ENCODE results near the gene HLTF.

The HLTF gene

GRCh38 chr3:149020196-149020838 is 66.0 kb downstream of the HLTF start:
- in situ Hi-C loops (cut with MboI; ENCODE audit: low sequenced_read_pairs): no loop called here

- in situ Hi-C loops (cut with MboI; ENCODE audit: low sequenced_read_pairs): no loop called here
Observed at GRCh38 chr3:149019580-149019979, 66.8 kb downstream of the HLTF start.

- in situ Hi-C loops (cut with MboI; ENCODE audit: low sequenced_read_pairs): no loop called here
Observed at GRCh38 chr3:149018247-149018646, 68.1 kb downstream of the HLTF start.

GRCh38 chr3:149016669-149017541 is 69.4 kb downstream of the HLTF start:
- in situ Hi-C loops (cut with MboI; ENCODE audit: low sequenced_read_pairs): no loop called here

GRCh38 chr3:149016242-149016641 is 70.1 kb downstream of the HLTF start:
- in situ Hi-C loops (cut with MboI; ENCODE audit: low sequenced_read_pairs): no loop called here

GRCh38 chr3:149015393-149015792 is 70.9 kb downstream of the HLTF start:
- in situ Hi-C loops (cut with MboI; ENCODE audit: low sequenced_read_pairs): no loop called here

GRCh38 chr3:149013726-149014125 is 72.6 kb downstream of the HLTF start:
- in situ Hi-C loops (cut with MboI; ENCODE audit: low sequenced_read_pairs): no loop called here

GRCh38 chr3:149011676-149012075 is 74.7 kb downstream of the HLTF start:
- in situ Hi-C loops (cut with MboI; ENCODE audit: low sequenced_read_pairs): no loop called here

- in situ Hi-C loops (cut with MboI; ENCODE audit: low sequenced_read_pairs): no loop called here
Observed at GRCh38 chr3:149010966-149011365, 75.4 kb downstream of the HLTF start.

GRCh38 chr3:149010504-149010951 is 75.8 kb downstream of the HLTF start:
- in situ Hi-C loops (cut with MboI; ENCODE audit: low sequenced_read_pairs): no loop called here

GRCh38 chr3:149009732-149010131 is 76.6 kb downstream of the HLTF start:
- in situ Hi-C loops (cut with MboI; ENCODE audit: low sequenced_read_pairs): no loop called here

- in situ Hi-C loops (cut with MboI; ENCODE audit: low sequenced_read_pairs): no loop called here
Observed at GRCh38 chr3:149007567-149008257, 78.6 kb downstream of the HLTF start.

- in situ Hi-C loops (cut with MboI; ENCODE audit: low sequenced_read_pairs): no loop called here
Observed at GRCh38 chr3:149005416-149005815, 80.9 kb downstream of the HLTF start.

GRCh38 chr3:149004622-149005021 is 81.7 kb downstream of the HLTF start:
- in situ Hi-C loops (cut with MboI; ENCODE audit: low sequenced_read_pairs): no loop called here

GRCh38 chr3:149003653-149004305 is 82.6 kb downstream of the HLTF start:
- in situ Hi-C loops (cut with MboI; ENCODE audit: low sequenced_read_pairs): no loop called here

GRCh38 chr3:149001727-149002126 is 84.6 kb downstream of the HLTF start:
- in situ Hi-C loops (cut with MboI; ENCODE audit: low sequenced_read_pairs): no loop called here

- in situ Hi-C loops (cut with MboI; ENCODE audit: low sequenced_read_pairs): no loop called here
Observed at GRCh38 chr3:149000206-149000745, 86.1 kb downstream of the HLTF start.

- in situ Hi-C loops (cut with MboI; ENCODE audit: low sequenced_read_pairs): no loop called here
Observed at GRCh38 chr3:148999806-149000205, 86.5 kb downstream of the HLTF start.

- in situ Hi-C loops (cut with MboI; ENCODE audit: low sequenced_read_pairs): no loop called here
Observed at GRCh38 chr3:148998715-148999423, 87.5 kb downstream of the HLTF start.

GRCh38 chr3:148998297-148998696 is 88.0 kb downstream of the HLTF start:
- in situ Hi-C loops (cut with MboI; ENCODE audit: low sequenced_read_pairs): no loop called here

Data from HL-60/S4 treated with phorbol 12-myristate 13-acetate at 8.2 ng/mL for 4 days and 3 days (cell line).